Posterior cingulate gyrus (tissue), 11 donors: Measurements from ENCODE around the gene DPP6.

Experiments used
- DNase-seq, 10 donors: peaks; one replicate each; pipeline versions ENCODE4 v3.0.0 to v3.0.0-alpha.2; 2020 to 2021; ENCODE audit warnings: mixed read lengths in 3 of 10
- intact Hi-C: fragments of 100-400 bp; cut with DNase I; formaldehyde crosslinking; loops from one replicate; pipeline ENCODE4 v1.15.1; 2023

Gene DPP6

DNA sequence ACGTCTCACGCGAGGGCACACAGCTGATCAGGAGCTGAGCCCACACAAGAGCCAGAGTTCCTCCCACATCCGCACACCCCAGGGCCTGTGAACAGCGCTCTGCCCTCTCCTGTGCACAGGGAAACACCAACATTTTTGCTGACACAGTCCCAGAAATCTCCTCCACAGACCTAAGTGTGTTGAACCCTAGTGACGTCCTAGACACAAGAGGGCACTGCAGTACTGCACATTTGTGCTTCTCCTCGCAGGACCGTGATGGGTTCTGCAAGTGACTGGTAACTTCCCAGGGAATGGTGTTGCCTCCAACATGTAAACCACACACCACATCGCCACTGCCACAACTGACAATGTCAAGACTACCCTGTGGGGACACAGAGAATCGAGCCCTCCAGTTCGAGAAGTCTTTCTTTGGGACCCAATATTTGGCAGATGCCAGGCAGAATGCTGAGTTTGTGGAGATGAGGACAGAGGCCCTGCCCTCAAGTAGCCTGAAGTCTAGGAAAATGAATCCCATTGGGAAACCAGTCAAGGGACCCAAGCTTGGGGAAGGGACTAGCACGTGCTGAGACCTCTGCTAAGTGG, 780.5 kb downstream of the DPP6 start:
- peak in 6 of 10 donors; percentile 36 to 92 (median 61) for DNase-seq

DNA sequence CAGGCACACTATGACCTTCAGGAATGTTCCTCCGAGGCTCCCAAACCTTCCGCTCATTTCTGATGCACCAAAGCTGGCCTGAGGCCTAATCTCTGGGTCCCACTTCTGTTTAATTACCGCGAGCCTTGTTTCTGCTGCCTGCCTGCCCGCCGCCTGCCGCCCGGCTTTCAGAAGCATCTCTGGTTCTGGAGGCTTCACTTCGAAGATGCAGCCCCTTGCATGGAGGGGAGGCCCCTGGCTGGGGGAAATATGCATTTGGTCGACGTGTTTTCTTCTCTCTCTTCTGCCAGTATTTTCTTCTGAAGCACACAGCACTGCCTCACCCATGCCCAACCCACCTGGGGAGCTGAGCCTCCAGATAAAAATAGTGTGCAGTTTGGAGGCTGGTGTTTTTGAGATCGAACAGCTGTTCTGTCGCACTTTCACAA, 783.8 kb downstream of the DPP6 start:
- intact Hi-C loops: no loop called here
- DNase-seq: no peak

More for the DNA sequence above, 780.5 kb downstream of the DPP6 start:
- intact Hi-C loops: loop anchor here (5.0 kb wide), 1 partner anchor 80 kb away; no protein-coding TSS in a partner anchor

DNA sequence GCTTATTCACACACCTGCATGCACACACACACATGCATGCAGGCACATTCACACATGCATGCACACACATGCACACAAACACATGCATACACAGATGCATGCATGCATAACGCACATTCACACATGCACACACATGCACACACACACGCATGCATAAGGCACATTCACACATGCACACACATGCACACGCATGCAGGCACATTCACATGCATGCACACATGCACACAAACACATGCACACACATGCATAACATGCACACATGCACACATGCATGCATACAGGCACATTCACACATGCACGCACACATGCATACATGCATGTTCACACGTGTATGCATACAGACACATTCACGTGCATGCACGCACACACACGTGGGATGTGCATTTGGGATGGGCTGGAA, 784.9 kb downstream of the DPP6 start:
- intact Hi-C loops: no loop called here
- no peak for DNase-seq

DNA sequence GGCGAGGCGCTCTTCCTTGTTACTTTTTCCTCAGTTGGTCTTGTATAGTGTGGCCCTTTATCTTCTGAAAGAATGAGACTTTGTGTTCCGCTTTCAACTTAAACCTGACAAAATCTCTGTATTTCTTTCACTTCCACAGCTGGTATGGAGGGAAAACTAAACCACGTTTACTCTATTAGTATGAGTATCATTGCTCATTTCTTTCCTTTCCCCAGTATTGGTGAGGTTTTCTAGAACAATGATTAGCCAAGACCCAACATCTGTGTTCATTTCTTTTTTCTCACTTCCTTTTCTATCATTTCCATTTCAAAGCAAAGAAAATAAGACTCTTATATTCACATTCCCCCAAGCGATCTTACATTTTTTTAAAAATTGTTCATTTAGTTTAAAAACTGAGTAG, 785.4 kb downstream of the DPP6 start:
- intact Hi-C loops: no loop called here
- DNase-seq: no peak

DNA sequence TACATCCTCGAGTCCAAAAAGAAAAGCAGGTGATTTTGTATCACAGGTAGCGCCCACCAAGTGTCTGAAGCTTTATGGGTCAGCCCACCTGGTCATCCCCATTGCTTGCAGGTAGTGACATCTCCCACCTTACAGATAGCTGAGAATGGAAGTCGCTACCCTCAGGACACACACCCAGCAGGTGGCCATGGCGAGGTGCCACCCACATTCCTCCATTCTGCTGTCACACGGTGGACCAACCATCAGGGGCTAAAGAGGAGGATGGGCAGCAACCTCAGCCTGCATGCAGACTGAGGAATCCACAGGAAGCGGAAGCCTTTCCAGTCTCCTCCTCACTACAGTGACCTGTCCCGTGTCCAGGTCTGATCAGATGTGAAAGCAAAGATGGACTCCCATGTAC, 787.9 kb downstream of the DPP6 start:
- intact Hi-C loops: no loop called here
- peak in 1 of 10 donors; percentile 55 for DNase-seq

DNA sequence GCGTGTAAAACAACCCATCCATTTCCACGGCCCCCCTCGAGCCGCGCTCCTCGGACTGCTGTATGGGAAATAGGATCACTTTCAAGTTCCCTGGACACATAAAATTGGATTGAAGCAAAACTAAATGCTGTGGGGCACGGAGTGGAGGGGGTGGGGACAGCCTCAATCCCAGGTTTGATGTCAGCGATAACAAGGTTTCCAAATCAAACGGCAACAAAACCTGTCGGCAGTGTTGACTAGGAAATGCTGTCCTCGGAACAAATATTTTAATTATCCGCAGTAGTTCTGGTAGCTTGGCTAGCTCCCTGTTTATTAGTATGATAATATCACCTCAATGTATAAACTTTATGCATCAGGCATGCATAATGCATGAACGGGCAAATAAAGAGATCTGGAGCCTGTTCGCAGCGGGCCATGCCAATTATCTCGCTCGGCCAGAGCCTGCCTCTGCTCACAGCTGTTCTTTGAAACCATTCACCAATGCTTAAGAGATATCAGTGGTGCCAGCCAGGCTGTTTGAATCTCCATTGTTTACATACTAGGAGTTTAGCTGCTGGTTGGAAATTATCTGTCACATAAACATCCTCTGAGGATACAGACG, 789.6 kb downstream of the DPP6 start:
- DNase-seq: peak in 1 of 10 donors; percentile 53
- intact Hi-C loops: no loop called here

DNA sequence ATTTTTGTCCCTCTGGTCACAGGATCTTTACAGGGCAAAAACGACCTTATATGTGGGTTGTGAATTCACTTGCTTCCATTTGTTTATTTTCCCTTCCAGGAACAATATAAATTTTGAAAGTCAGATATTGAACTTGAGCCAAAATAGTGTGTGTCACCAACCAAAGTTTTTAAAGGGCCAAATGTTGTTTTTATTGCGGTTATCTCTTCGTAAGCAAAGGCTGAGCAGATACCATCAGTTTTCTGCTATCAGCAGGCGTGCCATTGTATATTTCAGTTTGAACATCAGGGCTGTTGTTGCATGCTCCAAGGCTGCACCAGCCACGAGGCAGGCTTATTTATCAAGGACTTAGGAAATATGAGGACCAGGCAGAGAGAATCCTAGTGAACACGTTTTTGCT, 790.4 kb downstream of the DPP6 start:
- DNase-seq: peak in 1 of 10 donors; percentile 5

DNA sequence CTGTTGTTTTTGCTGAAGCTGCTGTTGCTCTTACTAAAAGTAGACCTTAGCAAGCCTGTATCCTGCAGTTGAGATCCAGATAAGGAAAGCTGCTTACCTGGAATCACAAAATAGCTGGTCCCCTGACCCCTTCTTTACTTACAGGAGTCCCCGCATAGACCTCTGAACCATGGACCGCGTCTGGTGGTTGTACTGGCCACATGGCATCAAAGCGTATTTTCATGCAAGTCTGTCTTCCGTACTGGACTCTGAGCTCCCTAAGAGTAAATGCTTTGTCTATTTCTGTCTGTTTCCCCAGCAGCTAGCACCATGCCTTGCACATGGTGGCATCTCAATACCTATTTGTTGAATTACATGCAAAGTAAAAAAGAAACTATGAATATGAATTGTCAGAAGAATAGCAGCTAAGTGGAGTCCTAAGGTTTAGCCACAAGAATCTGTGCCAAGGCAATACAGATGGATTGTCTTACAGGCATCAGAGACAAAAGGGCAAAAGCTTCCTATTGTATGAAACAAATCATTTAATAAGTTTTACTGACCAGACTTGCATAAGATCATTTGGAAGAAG, 791.6 kb downstream of the DPP6 start:
- intact Hi-C loops: no loop called here
- peak in 1 of 10 donors; percentile 54 for DNase-seq

More for the DNA sequence above, 790.4 kb downstream of the DPP6 start:
- intact Hi-C loops: no loop called here

DNA sequence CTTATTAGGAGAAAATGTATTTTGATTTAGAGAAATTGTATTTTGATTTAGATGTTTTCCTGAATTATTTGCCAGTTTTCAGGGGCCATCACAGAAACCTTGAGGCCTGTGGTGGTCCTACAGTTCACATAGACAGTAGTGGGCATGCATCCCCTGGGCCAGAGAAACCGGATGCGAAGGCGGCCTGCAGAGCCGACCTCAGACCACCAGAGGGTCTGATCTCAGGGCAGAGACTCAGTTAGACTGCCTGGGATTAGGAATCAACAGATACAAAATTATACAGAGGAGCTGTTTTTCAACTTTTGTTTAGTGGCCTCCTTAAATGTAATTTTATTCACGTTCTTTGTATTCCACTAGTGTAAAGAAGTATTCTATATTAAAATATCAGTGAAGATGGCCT, 792.3 kb downstream of the DPP6 start:
- intact Hi-C loops: no loop called here
- peak in 1 of 10 donors; percentile 52 for DNase-seq

DNA sequence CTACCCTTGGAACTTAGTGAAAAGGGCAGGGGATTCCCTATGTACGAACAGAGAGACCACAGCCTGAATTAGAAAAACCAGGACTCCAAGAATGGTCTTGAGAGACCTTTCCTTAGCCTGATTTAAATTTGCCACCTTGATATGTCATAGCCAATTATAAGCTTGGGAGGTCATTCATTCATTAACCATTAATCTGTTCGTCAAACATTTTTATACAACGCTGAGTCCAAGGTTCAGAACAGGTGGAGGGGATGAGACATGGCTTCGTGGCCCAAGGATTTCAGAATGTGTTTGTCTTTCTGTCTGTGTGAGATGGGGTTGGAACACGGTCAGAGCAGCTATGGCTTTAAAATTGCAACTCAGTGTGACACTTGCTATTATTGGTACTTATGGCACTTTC, 792.8 kb downstream of the DPP6 start:
- no peak for DNase-seq

DNA sequence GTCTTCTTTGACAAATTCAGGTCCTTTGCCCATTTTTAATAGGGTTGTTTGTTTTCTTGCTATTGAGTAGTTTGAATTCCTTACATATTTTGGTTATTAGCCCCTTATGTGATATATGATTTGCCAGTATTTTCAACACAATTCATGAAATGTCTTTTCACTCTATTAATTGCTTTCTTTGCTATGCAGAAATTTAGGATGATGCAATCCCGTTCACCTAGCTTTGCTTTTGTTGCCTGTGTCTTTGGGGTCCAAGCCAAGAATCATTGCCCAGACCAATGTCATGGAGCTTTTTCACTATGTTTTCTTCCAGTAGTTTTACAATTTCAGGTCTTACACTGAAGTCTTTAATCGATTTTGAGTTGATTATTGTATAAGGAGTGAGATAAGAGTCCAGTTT, 796.3 kb downstream of the DPP6 start:
- intact Hi-C loops: no loop called here
- DNase-seq: no peak

More for the DNA sequence above, 792.8 kb downstream of the DPP6 start:
- intact Hi-C loops: no loop called here

DNA sequence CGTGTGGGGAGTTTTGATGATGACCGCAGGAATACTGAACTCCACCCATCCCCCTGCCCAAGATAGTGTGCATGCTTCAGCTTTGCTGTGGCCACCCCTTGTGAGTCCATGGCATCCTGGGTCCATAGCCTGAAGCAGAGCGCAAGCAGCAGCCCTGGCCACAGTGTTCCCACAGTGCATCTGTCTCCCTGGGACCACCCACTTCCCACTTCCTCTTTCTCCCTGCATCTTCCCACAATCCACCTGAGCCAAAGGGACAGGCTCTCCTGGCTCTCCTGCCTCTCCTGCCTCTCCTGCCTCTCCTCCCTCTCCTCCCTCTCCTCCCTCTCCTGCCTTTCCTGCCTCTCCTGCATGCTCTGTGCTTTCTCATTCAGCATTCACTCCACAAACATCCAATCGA, 800.0 kb downstream of the DPP6 start:
- intact Hi-C loops: no loop called here
- peak in 1 of 10 donors; percentile 22 for DNase-seq

DNA sequence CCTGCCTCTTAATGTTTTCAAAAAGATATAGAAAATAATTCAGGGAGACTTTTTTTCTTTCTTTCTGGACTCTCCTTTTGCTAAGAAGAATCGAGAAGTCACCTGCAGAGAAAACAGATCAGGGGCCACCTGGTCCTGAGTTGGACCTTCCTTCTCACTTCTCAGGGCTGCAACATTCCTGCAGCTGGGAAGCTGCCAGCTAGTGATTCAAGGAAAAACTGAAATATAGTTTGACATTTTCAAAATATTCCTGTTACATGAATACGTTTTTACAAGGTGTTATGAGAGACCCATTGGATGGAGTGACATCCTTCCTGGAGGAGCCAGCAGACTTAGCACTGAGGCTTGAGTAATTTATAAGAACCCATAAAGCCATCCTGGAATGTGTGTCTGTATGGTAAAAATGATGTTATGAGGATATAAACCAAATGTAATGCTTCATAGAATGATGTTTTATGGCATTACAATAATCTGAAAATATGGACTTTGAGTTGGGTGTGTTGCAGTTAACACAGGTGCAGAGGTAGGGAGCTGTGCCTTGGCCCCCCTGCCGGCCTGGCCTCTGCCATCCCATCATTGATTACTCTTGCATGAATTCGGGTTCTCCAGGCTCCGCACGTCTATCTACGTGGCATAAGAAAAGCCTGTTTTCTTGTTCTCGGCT, 801.0 kb downstream of the DPP6 start:
- DNase-seq: peak in 1 of 10 donors; percentile 24
- intact Hi-C loops: no loop called here

DNA sequence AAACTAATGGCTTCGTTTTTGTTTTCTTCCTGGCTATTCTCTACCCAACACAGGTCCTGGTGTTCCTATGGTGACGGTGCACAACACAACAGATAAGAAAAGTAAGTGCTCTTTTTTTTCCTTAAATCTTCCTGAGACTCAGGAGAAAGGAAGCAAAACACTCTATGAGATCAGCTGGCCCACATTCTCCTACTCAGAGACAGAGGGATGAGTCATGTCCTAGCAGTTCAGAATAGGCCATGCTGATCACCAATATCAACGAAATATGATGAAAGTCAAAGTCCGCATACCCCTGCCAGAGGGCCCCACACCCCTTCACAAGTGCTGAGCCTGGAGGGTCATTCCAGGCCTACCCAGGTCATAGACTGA, 801.5 kb downstream of the DPP6 start:
- intact Hi-C loops: no loop called here
- peak in 1 of 10 donors; percentile 39 for DNase-seq

DNA sequence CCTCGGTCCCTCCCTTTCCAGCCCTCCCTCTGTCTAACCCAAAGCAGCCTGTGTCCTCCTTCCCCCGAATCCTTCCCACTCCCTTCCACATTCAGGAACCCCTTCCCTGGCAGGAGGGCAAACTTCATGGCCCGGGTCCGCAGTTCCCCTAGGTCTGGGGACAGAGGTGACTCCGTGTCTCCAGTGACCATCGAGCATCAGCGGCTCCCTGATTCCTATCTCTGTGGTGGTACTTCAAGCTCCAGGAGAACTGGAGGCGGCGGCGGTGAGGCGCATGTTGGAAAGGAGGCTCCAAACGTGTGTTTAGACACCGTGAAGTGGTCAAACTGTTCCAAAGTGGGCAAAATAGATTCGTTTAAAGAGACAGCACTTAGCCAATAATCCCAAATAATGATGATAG, 802.6 kb downstream of the DPP6 start:
- intact Hi-C loops: no loop called here
- peak in 1 of 10 donors; percentile 70 for DNase-seq

DNA sequence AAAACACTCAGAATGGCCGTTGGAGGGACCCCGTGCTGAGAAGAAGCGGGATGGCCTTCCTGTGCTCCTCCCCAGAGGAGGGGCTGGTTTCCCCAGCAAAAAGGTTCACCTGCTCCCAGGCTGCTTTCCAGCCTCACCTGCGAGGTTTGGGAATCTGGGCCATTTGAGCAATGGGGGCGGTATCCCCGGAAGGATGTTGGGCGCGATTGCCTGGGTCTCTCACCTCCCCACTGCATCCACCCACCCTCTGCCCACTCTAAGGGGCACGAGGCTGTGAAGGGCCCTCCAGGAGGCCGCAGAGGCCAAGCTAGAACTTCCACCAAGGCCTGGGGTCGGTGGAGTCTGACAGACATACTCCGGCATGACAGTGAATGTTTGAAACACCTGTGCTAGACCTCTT, 803.2 kb downstream of the DPP6 start:
- intact Hi-C loops: no loop called here
- DNase-seq: peak in 1 of 10 donors; percentile 58

DNA sequence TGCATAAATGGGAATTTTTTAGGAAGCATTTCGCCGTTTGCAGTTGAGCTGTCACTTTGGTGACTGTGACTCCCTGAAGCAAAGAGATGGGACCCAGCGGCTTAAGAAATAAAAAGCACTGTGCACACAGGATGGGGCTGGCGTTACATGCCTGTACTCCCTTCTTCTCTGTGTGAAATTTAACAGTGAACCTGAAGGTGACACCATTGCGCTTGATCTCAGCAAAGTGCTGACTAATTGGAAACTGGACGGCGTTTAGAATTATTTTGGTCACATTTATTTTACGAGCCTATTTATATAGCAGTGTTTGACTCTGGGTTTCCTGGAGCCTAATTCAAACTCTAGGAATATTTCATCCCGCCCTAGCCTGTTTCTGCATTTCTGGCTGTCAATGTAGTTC, 804.5 kb downstream of the DPP6 start:
- intact Hi-C loops: no loop called here
- peak in 1 of 10 donors; percentile 14 for DNase-seq

DNA sequence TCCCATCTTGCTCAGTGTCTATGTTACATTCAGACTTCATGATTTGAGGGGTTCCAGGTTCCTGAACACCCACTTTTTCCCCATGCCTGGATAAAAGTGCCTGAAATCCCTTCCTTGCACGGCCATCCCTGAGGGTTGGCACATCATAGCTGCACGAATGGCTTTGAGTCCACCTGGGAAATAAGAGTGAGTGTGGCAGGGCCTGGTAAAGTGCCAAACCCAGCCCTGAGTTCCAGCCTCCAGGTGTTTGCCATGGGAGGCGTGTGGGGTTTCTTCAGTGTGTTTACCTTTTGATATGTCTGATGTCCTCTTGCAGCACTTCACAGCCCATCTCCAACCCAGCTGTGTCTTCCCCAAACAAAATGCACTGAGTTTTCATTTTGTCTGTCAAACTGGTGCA, 805.0 kb downstream of the DPP6 start:
- peak in 1 of 10 donors; percentile 71 for DNase-seq
- intact Hi-C loops: no loop called here

DNA sequence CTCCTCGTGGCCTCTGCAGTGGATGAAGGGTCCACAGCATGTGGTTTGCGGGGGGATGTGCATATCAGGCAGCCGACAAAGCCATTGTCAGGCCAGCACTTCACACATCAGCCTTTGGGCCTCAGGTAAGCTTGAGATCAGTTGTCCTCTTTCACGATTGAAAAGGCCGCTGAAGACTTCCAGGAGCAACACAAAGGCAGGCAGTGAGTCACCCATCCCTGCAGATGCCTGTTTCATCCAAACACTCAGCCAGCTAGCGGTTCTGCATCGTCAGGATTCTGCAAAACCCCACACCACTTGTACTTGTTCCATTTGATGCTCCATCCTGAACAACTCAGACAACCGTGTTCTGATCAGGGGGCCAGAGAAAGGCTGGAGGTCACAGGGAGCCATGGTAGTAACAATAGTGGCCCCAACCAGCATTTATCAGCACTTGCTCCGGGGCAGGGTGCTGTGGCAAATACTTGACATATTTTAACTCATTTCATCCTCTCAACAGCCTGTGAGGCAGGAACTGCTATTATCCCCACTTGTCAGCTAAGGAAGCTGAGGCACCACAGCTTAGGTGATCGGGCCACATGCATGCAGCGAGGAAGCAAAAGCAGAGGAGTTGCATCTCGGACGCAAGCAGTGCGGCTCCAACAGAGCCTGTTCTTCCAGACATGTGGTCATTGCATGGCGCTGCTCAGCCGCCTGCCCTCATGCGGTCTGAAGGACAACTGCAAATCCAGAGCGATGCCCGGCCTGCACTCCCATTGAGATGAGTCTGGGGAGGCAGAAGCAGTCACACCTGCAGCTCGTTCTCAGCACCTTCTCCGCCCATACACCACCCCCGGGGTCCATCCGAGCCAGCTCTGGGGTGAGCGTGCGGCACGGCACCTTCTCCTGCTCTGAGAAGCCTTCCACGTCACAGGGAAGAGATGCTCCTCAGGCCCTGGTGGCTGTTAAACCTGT, 805.8 kb downstream of the DPP6 start:
- intact Hi-C loops: no loop called here
- peak in 4 of 10 donors; percentile 32 to 89 (median 75) for DNase-seq

DNA sequence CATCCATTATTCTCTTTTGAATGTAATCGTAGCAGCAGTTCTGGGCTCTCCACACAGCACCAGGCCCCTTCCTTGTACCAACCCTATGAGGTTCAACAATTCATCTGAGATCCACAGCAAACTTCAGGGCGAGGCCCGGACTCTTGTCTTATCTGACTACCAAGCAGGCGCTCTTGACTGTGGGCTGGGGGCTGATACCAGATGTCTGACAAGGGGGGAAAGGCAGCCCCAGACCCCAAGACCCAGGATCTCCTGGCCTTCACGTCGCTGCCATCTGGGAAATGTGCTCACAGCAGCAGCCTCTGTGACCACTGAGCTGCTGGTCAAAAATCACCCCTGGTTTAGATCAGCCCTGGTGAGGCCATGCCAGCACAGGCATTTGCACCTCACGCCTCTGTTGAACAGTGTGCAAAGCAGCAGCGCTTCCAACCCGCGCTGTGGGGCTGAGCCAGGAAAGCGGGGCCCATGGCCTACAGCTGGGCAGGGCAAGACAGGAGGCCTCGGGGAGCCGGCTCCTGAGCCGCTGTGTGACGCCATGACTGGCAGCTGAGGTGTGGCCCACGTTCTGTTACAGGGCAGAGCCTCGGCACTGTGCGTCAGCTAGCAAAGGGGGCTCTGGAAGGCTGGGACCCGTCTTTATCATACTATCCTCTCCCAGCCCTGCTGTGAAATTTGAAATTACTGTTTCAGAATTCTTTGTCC, 806.8 kb downstream of the DPP6 start:
- peak in 2 of 10 donors; percentile 9 to 79 for DNase-seq
- intact Hi-C loops: no loop called here
